Right cardiac atrium (tissue), 5 donors: ENCODE results near the gene MESD. TPM values are rescaled to one million over a fixed set of nuclear protein-coding genes. Genes with fewer than 3 reads are reported as not detected.
A peak's percentile ranks its signal among the peaks of the same experiment; 100 is the strongest.

Source experiments
- ATAC-seq, 2 donors: fragments of 200-7000 bp; cut with Tn5 transposase; one replicate each; pipeline versions ENCODE4 v1.8.0 to v1.9.1; 2020; ENCODE audit warnings: moderate library complexity in 2 of 2, mild to moderate bottlenecking in 1 of 2
- DNase-seq, 3 donors: peaks; one replicate each; pipeline ENCODE4 v3.0.0-alpha.2; 2020
- H3K27ac ChIP-seq: one replicate; pipeline ENCODE4 v1.5.1; 2013; ENCODE audit warnings: mild to moderate bottlenecking, low read length, control low read depth, moderate library complexity
- H3K27me3 ChIP-seq: one replicate; pipeline ENCODE4 v1.6.1; 2013; ENCODE audit not compliant: control insufficient read depth, insufficient read depth
- H3K4me1 ChIP-seq: one replicate; pipeline ENCODE4 v1.6.1; 2013; ENCODE audit warnings: low read length; ENCODE audit not compliant: control insufficient read depth, insufficient read depth
- H3K4me3 ChIP-seq: one replicate; pipeline ENCODE4 v1.5.1; 2013; ENCODE audit warnings: low read length, control low read depth
- H3K9me3 ChIP-seq: one replicate; pipeline ENCODE4 v1.6.1; 2013; ENCODE audit warnings: low read length; ENCODE audit not compliant: control insufficient read depth
- WGBS: extraction: QIAGEN DNeasy Blood & Tissue Kit; methylation state at CpG from one replicate; pipeline ENCODE4 v1.1.7; 2013; 5-methylcytosine and 5-hydroxymethylcytosine counted together
- intact Hi-C, 4 donors: fragments of 100-400 bp; cut with DNase I; formaldehyde crosslinking; loops; one replicate each; pipeline versions ENCODE4 v1.11.0 to v1.14.0; 2022 to 2023
- polyA plus RNA-seq: library from polyadenylated mRNA; stranded (reverse); fragments of 200-250 nt; gene quantifications from one replicate; pipeline ENCODE4 v1.2.3, GENCODE V29; 2013
- total RNA-seq, 4 donors: library from RNA; stranded (reverse); fragmentation: NEBNext Ultra II Directional; extraction: Animal tissue kit (Norgen Biotek cat#: 25700); gene quantifications; one replicate each; pipeline ENCODE4 v1.2.1, GENCODE V29; 2021
- donor health status: healthy with polysubstance abuse.
- donor health status: DM: no; HTN: yes; CAD: no.
- donor health status: DM: no; HTN: no; CAD: no.
- donor health status: DM: no; HTN: yes; CAD: no; lungs with severe emphysema.
- donor health status: DM: yes; HTN: yes; CAD: no.

MESD gene
- total and polyA plus RNA-seq, 5 donors, result 13.2 to 18.9 (median 16.4) TPM

GRCh38 chr15:80948651-80949292 is 40.8 kb downstream of the MESD start:
- H3K9me3 ChIP-seq, result no peaks in the 10 kb centered on the region
- DNase-seq (no peak), ATAC-seq (no peak)
- intact Hi-C loops, result no loop called here
- H3K4me1 ChIP-seq, result no peaks in the 10 kb centered on the region
- no peaks in the 10 kb centered on the region for H3K27me3 ChIP-seq
- WGBS, result 94% methylated on average over 13 of the region's 13 CpGs
- H3K4me3 ChIP-seq, result no peak overlapping the region
- H3K27ac ChIP-seq, result no peak overlapping the region

DNA sequence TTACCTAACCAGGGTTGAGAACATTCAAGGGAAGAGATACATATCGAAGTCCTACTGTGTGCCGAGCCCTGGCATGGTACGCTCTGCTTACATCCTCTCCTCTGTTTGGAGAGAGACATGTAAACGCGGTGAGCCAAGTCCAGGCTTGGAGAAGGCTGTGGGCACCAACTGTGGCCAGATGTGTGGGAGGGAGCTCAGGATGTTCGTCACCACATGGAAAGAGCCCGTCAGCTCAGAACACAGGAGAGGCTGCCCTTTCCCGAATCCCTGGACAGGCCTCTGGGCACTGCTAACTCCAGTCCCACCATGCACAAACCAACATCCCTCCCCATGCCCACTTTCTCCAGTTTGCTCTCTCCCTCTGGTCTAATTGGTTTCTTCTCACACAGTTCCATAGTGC is 43.0 kb downstream of the MESD start:
- 89% methylated on average over 8 of the region's 8 CpGs for WGBS
- Histone ChIP-seq H3K4me1 (peaks cover 2% of the 10 kb centered on the region), H3K27me3 (no peaks in the 10 kb centered on the region), H3K27ac (no peak overlapping the region), H3K4me3 (no peak overlapping the region), H3K9me3 (no peaks in the 10 kb centered on the region)
- no peak for DNase-seq
- intact Hi-C loops, result no loop called here
- no peak for ATAC-seq

DNA sequence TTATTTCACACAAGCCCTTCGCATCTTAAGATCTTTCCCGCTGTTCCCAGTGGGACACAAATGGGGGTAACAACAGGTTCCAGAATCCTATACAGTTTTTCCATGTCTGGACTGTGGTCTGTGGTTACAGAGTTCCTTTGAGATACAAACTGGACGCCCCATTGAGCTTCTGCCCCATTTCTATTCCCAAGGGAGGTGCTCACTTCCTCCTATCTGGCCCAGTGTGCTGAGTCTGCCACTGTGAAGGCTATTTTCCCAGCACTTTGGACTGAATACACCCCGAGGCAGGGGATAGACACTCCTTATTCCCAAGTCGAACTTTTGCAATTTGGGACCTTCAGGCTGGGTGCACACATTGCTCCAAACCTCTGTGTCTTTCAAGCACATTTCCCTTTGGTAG is 44.0 kb downstream of the MESD start:
- Histone ChIP-seq H3K27me3 (no peaks in the 10 kb centered on the region), H3K4me1 (peaks cover 2% of the 10 kb centered on the region), H3K4me3 (no peak overlapping the region), H3K9me3 (no peaks in the 10 kb centered on the region), H3K27ac (no peak overlapping the region)
- 85% methylated on average over 5 of the region's 5 CpGs for WGBS
- no peak for ATAC-seq
- intact Hi-C loops, result no loop called here
- no peak for DNase-seq

- Histone ChIP-seq H3K27me3 (no peaks in the 10 kb centered on the region), H3K27ac (no peak overlapping the region), H3K4me1 (peaks cover 2% of the 10 kb centered on the region), H3K9me3 (no peaks in the 10 kb centered on the region), H3K4me3 (no peak overlapping the region)
- ATAC-seq (no peak), DNase-seq (no peak)
- intact Hi-C loops, result no loop called here
- WGBS, result 89% methylated on average over 3 of the region's 3 CpGs
These were observed 44.8 kb downstream of the MESD start for GRCh38 chr15:80944818-80945217.

DNA sequence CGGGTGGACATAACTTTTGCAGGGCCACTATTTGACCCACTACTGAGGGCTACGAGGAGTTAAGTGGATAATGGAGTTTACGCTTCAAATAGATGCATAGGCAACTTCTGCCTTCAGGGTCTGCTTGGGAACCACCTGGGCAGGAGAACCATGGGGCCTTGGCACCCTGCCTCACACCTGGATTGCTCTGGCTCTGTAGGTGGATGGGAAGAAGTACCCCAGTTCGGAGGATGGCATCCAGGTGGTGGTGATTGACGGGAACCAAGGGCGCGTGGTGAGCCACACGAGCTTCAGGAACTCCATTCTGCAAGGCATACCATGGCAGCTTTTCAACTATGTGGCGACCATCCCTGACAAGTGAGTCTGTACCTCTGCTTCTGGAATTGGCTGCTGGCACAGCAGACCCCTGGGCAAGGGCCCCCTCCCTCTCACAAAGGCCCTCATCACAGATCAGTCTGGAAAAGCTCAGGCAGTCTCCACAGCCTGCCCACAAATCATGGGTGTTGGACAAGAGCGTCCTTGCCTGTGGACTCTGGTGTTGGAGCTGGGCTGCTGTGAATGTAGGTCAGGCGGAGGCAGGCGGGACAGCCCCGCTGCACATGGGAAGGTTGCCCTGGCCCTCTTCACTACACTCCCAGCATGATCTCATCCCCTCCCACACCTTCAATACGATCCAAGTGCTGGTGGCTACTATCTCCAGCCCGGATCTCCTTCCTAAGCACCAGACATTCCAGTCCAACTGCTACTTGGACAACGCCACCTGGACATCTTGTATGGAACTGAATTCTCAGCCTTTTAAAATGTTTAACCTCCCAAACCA is 46.7 kb downstream of the MESD start:
- WGBS, result 70% methylated on average over 16 of the region's 16 CpGs
- intact Hi-C loops, result no loop called here
- ATAC-seq (peak; percentile 77 to 85), DNase-seq (peak; percentile 42 to 75 (median 65))
- Histone ChIP-seq H3K27me3 (no peaks in the 10 kb centered on the region), H3K4me1 (peaks cover 2% of the 10 kb centered on the region), H3K4me3 (no peak overlapping the region), H3K27ac (no peak overlapping the region), H3K9me3 (no peaks in the 10 kb centered on the region)

- no peak overlapping the region for H3K27ac ChIP-seq
- H3K27me3 ChIP-seq, result no peaks in the 10 kb centered on the region
- ATAC-seq, result no peak
- intact Hi-C loops, result no loop called here
- no peaks in the 10 kb centered on the region for H3K9me3 ChIP-seq
- WGBS, result 84% methylated on average over 7 of the region's 7 CpGs
- peaks cover 2% of the 10 kb centered on the region for H3K4me1 ChIP-seq
- no peak overlapping the region for H3K4me3 ChIP-seq
- no peak for DNase-seq
These were observed 47.4 kb downstream of the MESD start for GRCh38 chr15:80942266-80942665.

DNA sequence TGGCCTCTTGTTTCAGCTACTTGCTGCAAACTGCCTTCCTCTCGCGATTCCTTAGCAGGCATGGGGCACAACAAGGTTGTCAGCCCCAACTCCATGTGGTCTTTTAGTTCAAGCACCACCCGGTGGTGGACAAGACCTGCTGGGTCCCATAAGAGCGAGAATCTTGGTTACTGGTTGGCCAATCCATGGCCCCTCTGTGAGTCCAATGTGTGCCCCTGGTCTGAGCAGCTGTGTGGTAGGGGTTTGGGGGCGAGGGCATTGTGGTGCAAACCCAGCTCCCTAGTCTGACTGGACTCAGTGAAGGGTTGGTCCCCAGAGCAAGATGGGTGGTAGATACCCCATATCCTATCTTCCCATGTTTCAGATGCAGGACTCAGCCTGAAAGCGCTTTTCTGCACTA is 48.8 kb downstream of the MESD start:
- DNase-seq (no peak), ATAC-seq (no peak)
- peaks cover 2% of the 10 kb centered on the region for H3K4me1 ChIP-seq
- 95% methylated on average over 6 of the region's 6 CpGs for WGBS
- H3K9me3 ChIP-seq, result no peaks in the 10 kb centered on the region
- H3K27ac ChIP-seq, result no peak overlapping the region
- no peak overlapping the region for H3K4me3 ChIP-seq
- intact Hi-C loops, result no loop called here
- H3K27me3 ChIP-seq, result no peaks in the 10 kb centered on the region

DNA sequence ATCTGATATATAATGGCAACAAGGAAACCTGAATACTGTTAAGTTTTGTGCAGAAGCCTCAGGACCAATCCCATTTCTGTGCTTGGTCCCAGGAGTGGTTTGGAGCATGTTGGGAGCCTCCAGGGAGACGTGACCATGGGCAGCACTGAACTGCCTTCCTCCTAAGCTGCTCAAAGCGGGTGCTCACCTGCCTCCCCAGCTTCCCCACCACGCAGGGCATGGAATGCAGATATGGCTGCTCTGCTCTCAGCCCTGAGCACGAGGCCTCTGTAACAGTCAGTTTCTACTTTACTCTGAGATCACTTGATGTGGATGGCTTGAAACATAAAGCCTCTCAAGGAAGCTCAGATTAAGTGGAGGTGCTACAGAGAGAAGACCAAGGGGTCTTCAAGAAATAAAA is 49.3 kb downstream of the MESD start:
- ATAC-seq (no peak), DNase-seq (no peak)
- H3K4me3 ChIP-seq, result no peak overlapping the region
- WGBS, result 93% methylated on average over 4 of the region's 4 CpGs
- H3K27ac ChIP-seq, result no peak overlapping the region
- no peaks in the 10 kb centered on the region for H3K27me3 ChIP-seq
- peaks cover 2% of the 10 kb centered on the region for H3K4me1 ChIP-seq
- H3K9me3 ChIP-seq, result no peaks in the 10 kb centered on the region
- intact Hi-C loops, result no loop called here

- 98% methylated on average over 3 of the region's 3 CpGs for WGBS
- no peaks in the 10 kb centered on the region for H3K27me3 ChIP-seq
- DNase-seq, result no peak
- H3K27ac ChIP-seq, result no peak overlapping the region
- H3K9me3 ChIP-seq, result no peaks in the 10 kb centered on the region
- no peak overlapping the region for H3K4me3 ChIP-seq
- peaks cover 9% of the 10 kb centered on the region for H3K4me1 ChIP-seq
- no peak for ATAC-seq
- intact Hi-C loops, result no loop called here
These were observed 50.4 kb downstream of the MESD start for GRCh38 chr15:80939216-80939615.

GRCh38 chr15:80937718-80938117 is 51.9 kb downstream of the MESD start:
- intact Hi-C loops, result no loop called here

GRCh38 chr15:80936288-80937078 is 53.1 kb downstream of the MESD start:
- ATAC-seq, result no peak
- Histone ChIP-seq H3K4me3 (no peak overlapping the region), H3K4me1 (peaks cover 10% of the 10 kb centered on the region), H3K27ac (no peak overlapping the region), H3K9me3 (no peaks in the 10 kb centered on the region), H3K27me3 (no peaks in the 10 kb centered on the region)
- WGBS, result 85% methylated on average over 16 of the region's 16 CpGs
- DNase-seq, result no peak
- intact Hi-C loops, result no loop called here

More at GRCh38 chr15:80937718-80938117, 51.9 kb downstream of the MESD start:
- 95% methylated on average over 12 of the region's 12 CpGs for WGBS
- Histone ChIP-seq H3K4me3 (no peak overlapping the region), H3K9me3 (no peaks in the 10 kb centered on the region), H3K4me1 (peaks cover 7% of the 10 kb centered on the region), H3K27me3 (no peaks in the 10 kb centered on the region), H3K27ac (no peak overlapping the region)
- DNase-seq (no peak), ATAC-seq (no peak)
